Measurements from ENCODE around the gene TRMT6. TPM values are rescaled to one million over a fixed set of nuclear protein-coding genes. Genes with fewer than 3 reads are reported as not detected.

TRMT6 gene
- total RNA-seq, 1 donor from 2014 or later = 11.9 TPM

DNA sequence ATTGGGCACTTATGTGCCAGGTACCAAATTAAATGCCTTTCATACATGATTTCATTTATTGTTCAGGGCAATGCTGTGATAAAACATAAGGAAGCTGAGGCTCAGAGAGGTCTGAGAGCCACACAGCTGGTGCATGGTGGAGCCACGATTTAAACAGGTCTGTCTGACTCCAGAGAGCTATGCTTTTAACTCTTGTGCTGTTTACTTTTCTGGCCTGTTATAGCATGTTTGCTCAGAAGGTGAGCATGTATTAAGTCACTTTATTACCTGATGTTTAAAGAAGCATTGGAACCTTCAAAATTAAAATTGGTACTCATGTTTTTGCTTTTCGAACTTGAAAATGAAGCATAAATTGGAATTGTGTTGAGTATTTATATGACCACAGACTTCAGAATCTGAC is 26.9 kb upstream of the TRMT6 start:
- Mint-ChIP-seq H3K27me3 (no peaks in the 10 kb centered on the region), H3K9me3 (no peaks in the 10 kb centered on the region), H3K4me1 (ENCODE audit: unreplicated experiment) (no peaks in the 10 kb centered on the region), H3K4me3 (no peak overlapping the region), H3K27ac (no peak overlapping the region), H3K36me3 (peaks cover 7% of the 10 kb centered on the region)
- no peak for TF ChIP-seq CTCF (conservative IDR thresholded peaks at IDR 0.05)
- no peak for DNase-seq (ENCODE audit: extremely low spot score, unreplicated experiment)

GRCh38 chr20:5975778-5976177 is 25.4 kb upstream of the TRMT6 start:
- peaks cover 7% of the 10 kb centered on the region for H3K36me3 Mint-ChIP-seq
- TF ChIP-seq CTCF (conservative IDR thresholded peaks at IDR 0.05) = no peak
- H3K4me3 Mint-ChIP-seq = no peak overlapping the region
- DNase-seq (ENCODE audit: extremely low spot score, unreplicated experiment) = no peak
- no peaks in the 10 kb centered on the region for H3K9me3 Mint-ChIP-seq
- no peak overlapping the region for H3K27ac Mint-ChIP-seq
- no peaks in the 10 kb centered on the region for H3K27me3 Mint-ChIP-seq
- no peaks in the 10 kb centered on the region for H3K4me1 Mint-ChIP-seq (ENCODE audit: unreplicated experiment)

DNA sequence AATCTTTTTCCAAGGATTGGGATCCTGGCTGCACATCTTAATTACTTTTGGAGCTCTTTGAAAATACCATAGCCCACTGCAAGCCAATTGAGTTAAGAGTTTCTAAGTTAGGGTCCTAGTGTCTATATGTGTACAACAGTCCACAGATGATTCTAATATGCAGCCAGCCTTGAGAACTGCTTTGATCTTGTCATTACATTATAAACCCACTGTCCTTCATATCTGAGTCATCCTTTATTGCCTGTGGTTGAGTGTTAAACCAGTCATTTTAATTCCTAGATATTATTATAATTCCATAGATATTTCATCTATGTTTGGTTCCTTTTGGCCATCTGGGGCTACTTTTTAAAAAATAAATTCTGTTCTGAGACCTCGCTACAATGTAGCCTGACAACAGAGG is 24.2 kb upstream of the TRMT6 start:
- H3K4me1 Mint-ChIP-seq (ENCODE audit: unreplicated experiment) = no peaks in the 10 kb centered on the region
- no peak for TF ChIP-seq CTCF (conservative IDR thresholded peaks at IDR 0.05)
- no peaks in the 10 kb centered on the region for H3K27me3 Mint-ChIP-seq
- no peak overlapping the region for H3K4me3 Mint-ChIP-seq
- H3K27ac Mint-ChIP-seq = no peak overlapping the region
- DNase-seq (ENCODE audit: extremely low spot score, unreplicated experiment) = no peak
- H3K36me3 Mint-ChIP-seq = peaks cover 6% of the 10 kb centered on the region
- no peaks in the 10 kb centered on the region for H3K9me3 Mint-ChIP-seq

DNA sequence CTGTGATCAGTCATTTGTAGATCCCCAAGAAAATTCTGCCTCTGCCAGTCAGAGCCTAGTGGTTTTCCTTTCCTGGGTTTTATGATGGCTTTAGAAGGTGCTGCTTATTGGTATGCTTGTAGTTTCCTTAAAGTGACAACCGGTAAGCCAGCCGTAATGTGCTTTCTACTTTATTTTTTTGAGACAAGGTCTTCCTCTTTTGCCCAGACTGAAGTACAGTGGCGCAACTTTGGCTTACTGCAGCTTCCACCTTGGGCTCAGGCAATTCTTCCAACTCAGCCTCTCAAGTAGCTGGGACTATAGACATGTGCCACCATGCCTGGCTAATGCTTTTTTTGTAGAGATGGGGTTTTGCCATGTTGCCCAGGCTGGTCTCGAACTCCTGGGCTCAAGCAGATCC is 23.6 kb upstream of the TRMT6 start:
- Mint-ChIP-seq H3K27ac (no peak overlapping the region), H3K9me3 (no peaks in the 10 kb centered on the region), H3K4me1 (ENCODE audit: unreplicated experiment) (no peaks in the 10 kb centered on the region), H3K36me3 (no peaks in the 10 kb centered on the region), H3K4me3 (no peak overlapping the region), H3K27me3 (no peaks in the 10 kb centered on the region)
- no peak for TF ChIP-seq CTCF (conservative IDR thresholded peaks at IDR 0.05)
- DNase-seq (ENCODE audit: extremely low spot score, unreplicated experiment) = no peak

- no peak for DNase-seq (ENCODE audit: extremely low spot score, unreplicated experiment)
- no peak overlapping the region for H3K27ac Mint-ChIP-seq
- TF ChIP-seq CTCF (conservative IDR thresholded peaks at IDR 0.05) = no peak
- H3K4me3 Mint-ChIP-seq = no peak overlapping the region
- no peaks in the 10 kb centered on the region for H3K27me3 Mint-ChIP-seq
- H3K36me3 Mint-ChIP-seq = no peaks in the 10 kb centered on the region
- no peaks in the 10 kb centered on the region for H3K4me1 Mint-ChIP-seq (ENCODE audit: unreplicated experiment)
- H3K9me3 Mint-ChIP-seq = no peaks in the 10 kb centered on the region
Observed at GRCh38 chr20:5973172-5973571, 22.8 kb upstream of the TRMT6 start.

DNA sequence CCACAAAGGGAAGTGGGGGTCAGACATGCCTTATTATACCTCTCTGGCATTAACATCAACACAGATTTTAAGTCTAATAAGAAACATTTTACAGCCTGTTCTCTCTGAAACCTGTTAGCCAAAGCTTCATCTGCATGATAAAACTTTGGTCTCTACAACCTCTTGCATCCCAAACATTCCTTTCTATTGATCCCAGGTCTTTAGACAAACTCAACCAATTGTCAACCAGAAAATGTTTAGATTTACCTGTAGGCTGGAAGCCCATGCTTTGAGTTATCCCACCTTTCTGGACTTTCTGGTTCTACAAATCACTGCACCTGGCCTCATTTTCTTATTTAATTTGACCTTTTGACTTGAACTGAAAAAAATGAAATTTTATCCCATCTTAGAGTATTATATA is 20.9 kb upstream of the TRMT6 start:
- peak overlapping the region; percentile 22 for H3K27ac Mint-ChIP-seq

More for the DNA sequence above, 20.9 kb upstream of the TRMT6 start:
- Mint-ChIP-seq H3K36me3 (no peaks in the 10 kb centered on the region), H3K4me3 (no peak overlapping the region), H3K4me1 (ENCODE audit: unreplicated experiment) (no peaks in the 10 kb centered on the region), H3K9me3 (no peaks in the 10 kb centered on the region), H3K27me3 (no peaks in the 10 kb centered on the region)
- DNase-seq (ENCODE audit: extremely low spot score, unreplicated experiment) = no peak
- TF ChIP-seq CTCF (conservative IDR thresholded peaks at IDR 0.05) = no peak

All from type B pancreatic cell (in vitro differentiated cells).